ENCODE results near the gene SEMA3B.

The SEMA3B gene

GRCh38 chr3:50319181-50319893 lies 50.4 kb downstream of the SEMA3B start:
- DNase-seq = no peak

GRCh38 chr3:50319894-50320625 lies 51.1 kb downstream of the SEMA3B start:
- DNase-seq = no peak

GRCh38 chr3:50320853-50321335 lies 51.9 kb downstream of the SEMA3B start:
- peak; percentile 81 for DNase-seq

- DNase-seq = peak; percentile 87
These were observed 52.6 kb downstream of the SEMA3B start for GRCh38 chr3:50321336-50322114.

GRCh38 chr3:50322115-50322385 lies 53.1 kb downstream of the SEMA3B start:
- no peak for DNase-seq

- DNase-seq = no peak
These were observed 53.6 kb downstream of the SEMA3B start, which contains the start of gene HYAL2 for GRCh38 chr3:50322386-50323091. Gene HYAL2 (minus strand): TSS chr3:50322745. CDS start chr3:50320489, 2,256 bp downstream.

GRCh38 chr3:50323092-50323600 lies 54.2 kb downstream of the SEMA3B start:
- DNase-seq = no peak

- DNase-seq = no peak
These were observed 54.8 kb downstream of the SEMA3B start for GRCh38 chr3:50323614-50324199.

- peak; percentile 70 for DNase-seq
These were observed 55.6 kb downstream of the SEMA3B start for GRCh38 chr3:50324351-50325112.

- no peak for DNase-seq
These were observed 56.1 kb downstream of the SEMA3B start for GRCh38 chr3:50325113-50325480.

- no peak for DNase-seq
These were observed 56.7 kb downstream of the SEMA3B start for GRCh38 chr3:50325497-50326181.

GRCh38 chr3:50326182-50326541 lies 57.2 kb downstream of the SEMA3B start:
- DNase-seq = peak; percentile 1

- no peak for DNase-seq
These were observed 58.2 kb downstream of the SEMA3B start for GRCh38 chr3:50327129-50327528.
